IMR-90 (cell line): ENCODE results near the gene DSCAML1.

Source experiments
- CTCF ChIP-seq: conservative IDR thresholded peaks from 2 replicates; pipeline ENCODE4 v1.5.1; 2012; ENCODE audit warnings: mild to moderate bottlenecking, low read depth, low read length, improper control_type of control experiment
- TF ChIP-seq, protein P1 (sequence below): fragments of 150-350 bp; IDR thresholded peaks from 2 replicates; pipeline ENCODE4 v1.6.1; 2016; ENCODE audit warnings: low read depth, mild to moderate bottlenecking, low read length, moderate library complexity, borderline replicate concordance

DNA sequence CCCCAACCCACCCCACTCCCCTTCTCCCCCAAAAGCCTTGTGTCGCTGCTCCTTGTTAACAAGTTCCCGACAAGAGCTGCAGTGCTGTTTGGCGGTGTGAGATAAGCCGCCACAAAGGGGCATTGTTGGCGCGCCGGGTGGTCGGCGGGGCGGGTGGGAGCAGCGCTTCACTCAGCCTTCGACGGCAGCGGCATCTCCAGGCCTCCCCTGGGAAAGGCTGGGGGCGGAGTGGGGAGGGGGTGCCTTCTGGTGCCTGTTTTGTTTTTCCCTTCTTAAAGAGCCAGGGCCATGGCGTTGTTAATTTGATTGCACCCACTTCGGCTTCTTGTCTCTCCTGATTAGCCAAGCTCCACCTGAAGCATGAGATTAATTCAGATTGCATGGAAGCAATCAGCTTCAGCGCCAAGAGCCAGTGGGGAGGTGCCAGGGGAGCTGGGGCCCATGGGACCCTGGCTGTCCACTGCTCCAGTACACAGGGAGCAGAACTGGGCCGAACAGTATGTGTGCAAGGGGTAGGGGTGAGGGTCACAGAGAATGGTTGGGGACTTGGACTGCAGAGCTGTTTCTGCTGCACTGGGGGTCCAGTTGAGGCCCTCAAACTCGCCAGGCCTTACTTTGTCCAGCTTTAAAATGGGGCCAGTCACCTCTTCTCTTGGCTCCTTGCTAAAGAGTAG, 304.3 kb downstream of the DSCAML1 start:
- no peak for TF ChIP-seq CTCF
- TF ChIP-seq, protein P1, sequence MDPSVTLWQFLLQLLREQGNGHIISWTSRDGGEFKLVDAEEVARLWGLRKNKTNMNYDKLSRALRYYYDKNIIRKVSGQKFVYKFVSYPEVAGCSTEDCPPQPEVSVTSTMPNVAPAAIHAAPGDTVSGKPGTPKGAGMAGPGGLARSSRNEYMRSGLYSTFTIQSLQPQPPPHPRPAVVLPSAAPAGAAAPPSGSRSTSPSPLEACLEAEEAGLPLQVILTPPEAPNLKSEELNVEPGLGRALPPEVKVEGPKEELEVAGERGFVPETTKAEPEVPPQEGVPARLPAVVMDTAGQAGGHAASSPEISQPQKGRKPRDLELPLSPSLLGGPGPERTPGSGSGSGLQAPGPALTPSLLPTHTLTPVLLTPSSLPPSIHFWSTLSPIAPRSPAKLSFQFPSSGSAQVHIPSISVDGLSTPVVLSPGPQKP: no peak
